Left forelimb (tissue), 1 donor: ENCODE measurements around the gene HNRNPA2B1.
"Not testable (repeated sequence)": the region's sequence is repeated elsewhere in the genome, so short reads cannot be mapped to it uniquely, and the experiment has no call there.

ENCODE experiments used
- DNase-seq: peaks from one replicate; pipeline ENCODE4 v3.0.0-alpha.2; 2018; ENCODE audit warnings: low spot score

HNRNPA2B1 gene

DNA sequence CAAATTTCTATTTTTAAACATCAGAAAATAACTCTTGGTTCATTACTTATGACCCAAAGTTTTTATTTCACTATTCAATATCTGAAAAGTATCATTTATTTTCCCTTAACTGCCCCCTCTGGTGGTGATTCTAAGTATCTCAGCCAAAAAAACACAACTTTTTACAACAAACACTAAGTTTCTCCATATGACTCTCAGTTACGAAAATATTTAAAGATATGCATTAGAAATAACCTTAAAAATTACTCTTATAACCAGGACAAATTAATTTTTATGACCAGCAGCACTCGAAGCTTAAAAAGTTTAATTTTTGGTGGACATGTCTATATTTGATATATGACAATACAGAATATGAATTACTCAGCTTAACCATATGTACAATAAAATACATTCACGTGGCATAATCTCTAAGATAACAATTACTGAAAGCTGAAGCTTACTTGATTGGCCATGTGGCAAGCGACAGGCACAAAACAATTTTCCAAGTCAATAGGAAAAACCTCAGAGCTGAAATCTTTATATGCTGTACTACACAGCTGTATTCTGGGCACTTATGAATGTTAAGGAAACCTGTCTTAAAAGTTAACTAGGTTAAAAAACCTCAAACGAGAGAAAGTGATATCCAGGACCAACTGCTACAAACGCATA is 2.3 kb downstream of the HNRNPA2B1 start:
- no peak for DNase-seq

DNA sequence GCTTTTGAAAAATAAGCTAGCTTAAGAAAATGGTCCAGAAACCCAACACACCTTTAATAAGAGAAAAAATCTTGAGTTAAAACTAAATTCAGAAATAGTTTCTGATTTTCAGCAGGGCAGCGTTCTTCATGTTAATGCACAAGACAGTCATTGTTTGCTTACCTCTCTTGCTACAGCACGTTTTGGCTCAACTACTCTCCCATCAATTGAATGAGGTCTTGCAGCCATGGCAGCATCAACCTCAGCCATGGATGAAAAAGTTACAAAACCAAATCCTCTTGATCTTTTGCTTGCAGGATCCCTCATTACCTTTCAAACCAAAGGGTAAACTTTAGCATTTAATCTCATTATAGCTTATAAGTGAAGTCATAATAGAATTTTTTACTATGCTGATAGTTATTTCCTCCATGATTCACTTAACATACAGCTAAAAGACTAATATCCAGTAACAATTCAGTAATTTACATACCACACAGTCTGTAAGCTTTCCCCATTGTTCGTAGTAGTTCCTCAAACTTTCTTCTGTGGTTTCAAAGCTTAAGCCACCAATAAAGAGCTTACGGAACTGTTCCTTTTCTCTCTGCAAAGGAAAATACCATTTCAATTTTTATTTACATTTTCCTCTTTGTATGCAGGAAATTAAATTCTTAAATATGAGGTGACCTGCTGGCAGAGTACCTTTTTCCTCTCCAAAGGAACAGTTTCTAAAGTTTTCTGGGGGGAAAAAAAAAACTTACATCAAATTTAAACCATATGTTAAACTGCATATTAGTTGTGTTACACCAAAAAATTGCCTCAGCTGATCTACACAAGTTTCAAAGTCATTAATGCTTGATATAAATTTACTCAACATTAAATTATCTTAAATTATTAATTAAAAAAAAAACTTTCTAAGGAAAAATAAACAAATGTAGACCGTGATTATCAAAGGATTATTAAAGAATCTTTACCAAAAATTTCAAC is 3.1 kb downstream of the HNRNPA2B1 start:
- no peak for DNase-seq

DNA sequence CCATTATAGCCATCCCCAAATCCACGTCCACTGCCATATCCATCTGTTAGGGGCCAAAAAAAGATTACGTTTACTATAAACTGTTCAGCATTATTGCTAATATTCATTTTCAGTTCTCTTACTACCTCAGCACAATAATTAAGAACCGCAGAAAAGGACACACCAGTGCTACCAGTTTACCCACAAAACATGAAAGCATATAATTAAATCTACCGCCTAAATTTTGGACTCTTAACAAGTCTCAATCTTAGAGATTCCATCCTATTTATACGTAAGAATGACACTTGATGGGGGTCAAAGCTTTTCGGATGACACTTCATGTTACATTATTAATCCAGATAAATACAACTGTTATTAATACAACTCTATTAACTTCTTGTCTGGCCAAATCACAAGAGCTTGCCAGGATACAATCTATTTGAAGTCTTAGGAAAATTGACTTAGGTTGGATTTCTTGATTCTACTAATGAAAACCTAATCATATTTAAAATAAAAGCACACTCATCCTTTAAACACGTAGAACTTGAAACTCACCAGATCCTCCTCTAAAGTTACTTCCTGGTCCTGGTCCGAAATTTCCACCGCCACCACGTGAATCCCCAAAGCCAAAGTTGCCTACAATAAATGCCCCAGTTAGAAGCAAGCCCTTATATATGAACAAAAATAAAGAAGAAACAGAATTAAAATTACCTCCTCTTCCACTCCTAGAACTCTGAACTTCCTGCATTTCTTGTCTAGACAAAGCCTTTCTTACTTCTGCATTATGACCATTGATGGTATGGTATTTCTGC is 4.5 kb downstream of the HNRNPA2B1 start:
- no peak for DNase-seq

DNA sequence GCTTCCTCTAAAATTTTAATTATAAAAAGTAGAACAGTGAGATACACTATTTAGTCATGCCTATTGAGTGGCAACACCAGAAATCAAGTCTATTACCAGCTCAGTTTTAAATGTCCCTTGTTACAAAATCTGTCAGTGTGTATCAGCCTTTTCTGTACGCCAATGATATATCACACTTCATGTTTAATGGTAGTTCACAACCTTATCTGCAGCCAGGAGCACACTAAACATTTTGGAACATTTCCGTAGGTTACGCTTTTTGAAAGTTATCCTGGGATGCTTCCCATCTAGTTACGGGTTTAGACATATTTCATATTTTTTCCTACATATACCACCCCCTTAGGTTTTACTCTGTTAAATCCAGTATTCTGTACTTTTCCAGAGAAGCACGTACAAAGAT is 5.4 kb downstream of the HNRNPA2B1 start:
- DNase-seq: no peak

DNA sequence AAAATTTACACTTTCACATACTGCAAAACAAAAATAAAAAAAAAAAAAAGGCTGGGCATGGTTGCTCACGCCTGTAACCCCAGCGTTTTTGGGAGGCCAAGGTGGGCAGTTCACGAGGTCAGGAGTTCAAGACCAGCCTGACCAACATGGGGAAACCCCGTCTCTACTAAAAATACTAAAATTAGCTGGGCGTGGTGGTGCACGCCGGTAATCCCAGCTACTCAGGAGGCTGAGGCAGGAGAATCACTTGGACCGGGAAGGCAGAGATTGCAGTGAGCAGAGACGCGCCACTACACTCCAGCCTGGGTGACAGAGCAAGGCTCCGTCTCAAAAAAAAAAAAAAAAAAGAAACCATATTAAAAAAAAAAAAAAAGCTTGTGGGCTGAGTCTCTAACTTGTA is 5.8 kb downstream of the HNRNPA2B1 start:
- DNase-seq: not testable (repeated sequence)

DNA sequence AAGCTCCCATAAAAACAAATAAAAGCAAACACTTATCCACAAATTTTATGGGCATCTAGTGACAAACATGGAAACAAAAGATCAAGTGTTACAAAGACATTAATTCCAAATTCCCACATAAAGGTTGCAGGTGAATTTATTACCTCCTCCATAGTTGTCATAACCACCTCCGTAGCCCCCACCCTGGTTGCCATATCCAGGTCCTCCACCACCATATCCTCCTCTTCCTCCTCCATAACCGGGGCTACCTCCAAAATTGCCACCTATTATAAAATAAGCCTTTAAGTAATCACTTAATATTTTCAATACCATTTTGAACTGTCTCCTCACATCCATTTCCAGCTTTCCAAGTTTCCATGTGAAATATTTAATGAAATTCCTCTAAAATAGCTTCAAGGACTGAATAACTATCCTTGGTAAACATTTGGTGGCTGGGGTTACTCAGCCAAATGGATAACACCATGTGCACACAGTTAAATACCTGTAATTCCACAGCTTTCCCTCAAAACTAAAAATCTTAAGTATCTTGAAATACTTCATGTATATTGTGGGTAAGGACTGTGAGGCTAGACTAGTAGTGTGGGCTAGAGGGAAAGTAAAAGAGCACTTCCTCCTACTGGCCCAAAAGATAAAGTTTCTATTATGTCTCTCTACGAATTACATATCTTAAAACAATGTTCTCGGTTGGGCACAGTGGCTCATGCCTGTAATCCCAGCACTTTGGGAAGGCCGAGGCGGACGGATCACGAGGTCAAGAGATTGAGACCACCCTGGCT is 6.9 kb downstream of the HNRNPA2B1 start:
- DNase-seq: no peak

DNA sequence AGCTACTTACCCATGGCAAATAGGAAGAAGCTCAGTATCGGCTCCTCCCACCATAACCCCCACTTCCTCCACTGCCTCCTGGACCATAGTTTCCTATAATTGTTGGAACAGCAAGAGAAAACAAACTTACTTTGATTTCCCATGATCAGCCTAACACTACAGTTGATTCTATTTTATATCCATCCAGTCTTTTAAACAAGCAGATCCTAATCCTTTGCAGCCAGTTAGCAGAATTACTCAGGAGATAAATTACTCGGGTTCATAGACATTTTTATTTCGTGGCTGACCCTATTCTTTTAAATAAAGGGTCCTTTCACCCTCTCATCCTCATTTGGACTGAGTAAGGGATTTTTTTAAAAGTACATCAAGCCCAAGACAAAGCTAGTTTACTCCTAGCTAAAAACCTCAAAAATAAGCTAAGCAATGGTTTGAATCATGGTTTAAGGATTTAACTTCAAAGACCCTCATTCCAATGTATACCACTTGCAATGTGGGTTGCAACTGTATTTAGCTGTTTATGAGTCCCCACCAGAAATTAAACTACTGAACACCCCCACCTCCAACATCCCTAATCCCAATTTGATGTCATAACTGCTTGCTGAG is 8.0 kb downstream of the HNRNPA2B1 start:
- no peak for DNase-seq

DNA sequence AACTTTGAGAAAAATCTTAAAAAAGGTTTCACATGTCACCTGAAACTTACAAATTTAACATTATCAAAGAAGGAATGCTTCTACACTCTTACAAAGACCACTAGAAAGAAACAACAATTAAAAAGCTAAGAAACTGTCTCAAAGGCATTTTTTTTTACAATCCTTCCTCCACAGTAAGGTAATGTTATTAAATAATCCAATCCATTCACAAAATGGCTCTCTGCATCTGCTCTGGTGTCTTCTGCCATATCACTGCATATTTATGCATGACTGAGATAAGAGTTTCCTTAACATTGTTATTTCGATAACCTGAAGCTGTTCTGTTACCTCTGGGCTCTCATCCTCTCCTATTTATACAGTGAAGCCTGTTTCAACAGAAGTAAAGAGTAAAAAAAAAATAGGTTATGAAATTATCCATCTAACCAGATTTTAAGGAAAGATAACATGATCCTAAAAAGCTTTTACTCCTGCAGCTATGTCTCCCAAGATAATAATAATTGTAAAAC is 8.5 kb downstream of the HNRNPA2B1 start:
- no peak for DNase-seq

DNA sequence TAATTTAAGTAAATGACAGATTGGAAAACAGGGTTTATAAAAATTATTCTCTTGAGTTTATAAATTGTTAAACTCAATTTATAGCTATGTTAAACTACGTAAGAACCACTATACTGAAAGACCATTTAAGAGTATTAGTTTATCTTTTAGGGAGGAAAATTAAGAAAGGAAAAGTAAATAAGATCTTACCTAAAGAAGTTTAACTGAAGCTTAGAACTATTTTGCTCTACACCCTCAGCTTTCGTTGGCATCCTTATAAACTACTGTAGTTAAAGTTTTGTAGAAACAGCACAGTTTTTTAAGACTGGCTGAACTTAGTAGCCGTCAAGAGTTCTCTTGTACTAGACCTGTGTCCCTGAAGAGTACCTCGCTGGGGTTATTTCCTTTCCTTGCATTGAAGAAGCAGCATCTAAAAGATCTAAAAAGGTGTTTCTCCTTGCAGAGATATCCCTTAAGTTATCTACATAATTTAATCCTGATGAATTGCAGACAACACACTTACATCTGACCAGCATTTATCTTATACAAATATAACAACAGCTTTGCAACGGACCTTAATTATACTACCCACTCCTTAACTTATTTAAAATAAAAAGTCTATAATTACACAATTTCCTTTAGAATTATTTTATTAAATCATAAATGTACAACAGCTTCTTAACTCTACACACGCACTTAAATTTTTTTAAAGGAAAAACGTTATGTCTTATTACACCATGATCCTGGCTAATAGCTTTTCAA is 9.1 kb downstream of the HNRNPA2B1 start:
- no peak for DNase-seq

DNA sequence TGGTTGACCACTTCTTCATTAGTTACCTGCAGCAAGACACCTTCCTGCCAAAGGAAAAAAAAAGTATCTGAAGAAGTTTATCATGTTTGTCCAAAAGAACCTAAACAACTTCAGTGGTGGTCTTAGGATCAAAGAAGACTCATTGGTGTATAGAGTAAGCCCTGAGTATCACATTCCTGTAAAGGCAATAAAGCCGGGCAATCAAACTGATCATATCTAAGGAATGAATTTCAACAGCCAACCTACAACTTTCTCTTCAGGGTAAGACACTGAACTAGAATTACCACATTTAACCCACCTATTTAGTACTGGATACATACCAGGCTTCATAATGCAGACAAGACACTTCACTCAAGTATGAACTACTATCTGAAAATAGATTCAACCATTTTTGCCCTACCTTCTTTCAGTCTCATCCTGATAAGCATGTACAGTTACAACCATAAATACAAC is 10.1 kb downstream of the HNRNPA2B1 start:
- DNase-seq: no peak

DNA sequence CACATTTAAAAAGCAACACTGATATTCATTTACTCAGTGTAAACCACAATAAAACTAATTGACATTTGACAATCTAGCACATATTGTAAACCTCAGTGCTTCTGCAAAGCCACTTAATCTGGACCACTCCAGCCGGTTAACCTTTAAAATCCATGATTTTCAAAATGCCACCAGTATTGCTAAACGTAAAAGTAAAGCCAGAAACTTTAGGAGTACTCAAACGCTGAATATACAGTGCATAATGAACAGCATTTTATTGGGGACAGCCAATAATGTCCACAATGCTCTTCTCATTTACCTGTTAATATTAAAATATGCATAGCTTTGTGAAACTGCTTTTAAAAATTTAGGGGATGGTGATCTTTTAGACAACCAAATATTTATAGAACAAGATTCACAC is 10.8 kb downstream of the HNRNPA2B1 start:
- DNase-seq: no peak

DNA sequence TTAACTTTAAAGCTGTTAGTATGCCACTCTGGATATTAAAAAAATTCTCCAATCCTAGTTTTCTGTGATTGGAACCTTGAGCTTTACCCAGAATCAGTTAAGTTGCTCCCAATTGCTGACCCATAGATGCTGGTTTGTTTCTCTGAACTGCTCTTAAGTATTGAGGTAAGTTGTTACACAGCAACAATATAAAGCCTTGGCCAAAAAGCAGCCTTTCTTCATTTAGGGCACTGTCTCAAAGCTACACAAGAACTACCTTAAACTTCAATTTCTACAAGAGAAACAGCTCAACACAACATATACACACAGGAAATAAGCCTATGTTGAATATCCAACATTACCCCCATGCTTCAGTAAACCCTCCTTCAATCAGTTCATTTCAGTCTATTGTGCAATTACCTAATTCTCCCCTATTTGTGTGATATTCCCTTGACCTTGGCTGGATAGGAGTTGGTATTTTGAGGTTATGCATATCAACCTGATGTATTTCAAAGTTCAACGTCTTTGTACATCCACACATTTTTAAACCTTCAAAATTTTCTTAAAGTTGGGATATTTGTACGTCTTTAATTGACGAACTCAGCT is 11.5 kb downstream of the HNRNPA2B1 start:
- DNase-seq: no peak

DNA sequence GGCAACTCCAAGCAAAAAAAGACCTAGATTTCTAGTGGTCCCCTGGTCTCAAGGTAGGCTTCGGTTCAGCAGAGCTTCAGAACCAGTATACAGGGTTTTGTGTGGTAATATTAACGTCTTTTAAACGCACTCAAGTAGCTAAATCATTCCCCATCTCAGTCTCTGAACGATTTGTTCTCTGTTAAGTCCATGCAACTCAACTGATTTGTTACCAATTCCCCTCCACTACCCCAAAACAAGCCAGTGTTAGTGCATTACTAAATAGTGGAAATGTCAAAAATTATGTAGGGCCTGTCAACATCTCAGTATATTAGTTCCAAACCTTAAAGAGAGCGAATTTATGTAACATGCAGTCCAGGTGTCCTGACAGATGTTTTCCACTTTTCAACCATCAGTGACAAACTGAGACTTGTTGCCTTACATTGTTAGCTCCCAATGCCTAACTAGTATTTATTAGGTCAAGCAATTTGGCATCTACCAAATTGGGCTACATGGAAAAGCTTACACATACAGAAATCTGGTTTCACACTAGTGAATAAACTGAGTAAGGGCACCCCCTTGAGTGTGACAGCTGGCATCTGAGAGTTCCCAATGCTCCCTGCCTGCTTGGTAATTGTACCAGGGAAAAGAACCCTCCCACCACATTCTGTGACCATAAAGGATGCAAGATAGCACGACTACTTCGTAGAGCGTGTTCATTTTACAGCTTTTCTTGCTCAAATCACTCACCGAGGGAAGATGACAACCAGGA is 12.2 kb downstream of the HNRNPA2B1 start:
- DNase-seq: no peak

DNA sequence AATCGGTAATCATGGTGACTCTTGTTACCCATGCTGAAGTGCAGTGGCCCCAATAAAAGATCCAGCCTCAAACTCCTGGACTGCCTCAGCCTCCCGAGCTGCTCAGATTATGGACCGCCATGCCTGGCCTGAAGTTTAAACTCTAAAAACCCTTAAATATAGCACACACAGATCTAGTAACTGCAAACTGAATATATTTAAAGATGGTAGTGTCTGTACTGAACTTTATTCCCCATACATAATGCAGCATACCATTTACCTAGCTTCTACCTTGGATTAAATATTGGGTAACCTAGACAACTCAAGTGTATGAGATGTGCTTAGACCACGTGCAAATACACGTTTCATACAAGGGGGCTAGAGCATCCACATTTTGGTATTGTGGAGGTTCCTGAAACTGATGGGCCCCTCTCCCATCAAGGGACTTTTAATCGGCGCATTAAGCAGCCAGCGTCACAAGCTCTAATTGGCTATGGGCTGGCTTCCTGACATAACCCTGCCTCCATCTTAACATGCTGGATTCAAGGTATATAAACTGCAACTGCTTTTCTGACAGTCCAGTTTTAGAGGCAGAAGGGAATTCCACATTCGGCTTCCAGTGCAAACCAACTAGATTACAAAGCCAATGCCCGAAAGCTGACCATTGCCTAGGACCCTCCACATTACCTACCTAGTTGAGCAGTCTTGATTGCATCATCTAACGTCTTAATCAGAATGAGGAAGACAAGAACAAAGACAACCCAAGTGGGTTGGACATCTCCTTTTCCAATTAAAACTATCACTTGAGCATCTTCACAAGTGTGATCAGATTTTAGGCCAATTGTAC is 13.0 kb downstream of the HNRNPA2B1 start:
- no peak for DNase-seq

DNA sequence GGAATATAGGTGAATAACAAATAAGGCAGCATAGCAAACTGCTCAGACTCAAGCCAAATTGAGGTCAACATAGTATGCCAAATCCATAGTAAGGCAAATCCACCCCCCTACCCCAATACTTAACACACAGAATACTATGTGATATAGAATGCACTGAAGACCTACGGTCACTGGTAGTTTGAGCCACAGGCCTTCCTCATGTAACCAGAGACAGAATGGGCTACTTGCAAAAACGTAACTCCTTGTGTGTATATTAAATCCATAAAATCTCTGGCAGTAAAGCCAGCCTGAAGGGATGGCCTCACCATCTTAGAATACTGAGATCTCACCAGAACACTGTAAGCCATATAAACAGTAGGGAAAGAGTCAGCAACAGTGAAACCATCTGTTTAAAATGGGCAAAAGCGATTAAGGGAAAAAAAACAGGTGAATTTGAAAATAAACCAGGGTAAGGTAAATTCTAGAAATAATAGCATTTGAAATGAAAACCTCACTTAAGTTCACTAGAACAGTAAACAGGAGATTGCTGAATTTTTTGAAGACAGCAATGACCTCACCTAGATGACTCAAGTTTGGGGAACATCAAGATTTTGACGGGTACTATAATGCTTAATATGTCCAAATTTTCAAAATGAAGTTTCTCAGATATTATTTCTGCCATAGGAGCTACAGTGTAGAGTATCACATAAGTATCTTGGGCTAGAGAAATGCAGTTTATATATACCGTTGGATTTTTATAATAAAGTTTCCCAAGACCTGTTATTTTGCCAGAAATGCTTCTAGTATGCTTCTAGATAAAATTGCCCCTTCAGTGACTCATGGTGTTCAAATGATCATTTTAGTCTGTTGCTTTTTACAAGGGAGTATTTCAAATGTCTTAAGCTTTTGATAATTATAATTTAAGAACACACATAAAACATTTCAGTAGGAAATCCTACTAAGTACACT is 13.9 kb downstream of the HNRNPA2B1 start:
- no peak for DNase-seq

DNA sequence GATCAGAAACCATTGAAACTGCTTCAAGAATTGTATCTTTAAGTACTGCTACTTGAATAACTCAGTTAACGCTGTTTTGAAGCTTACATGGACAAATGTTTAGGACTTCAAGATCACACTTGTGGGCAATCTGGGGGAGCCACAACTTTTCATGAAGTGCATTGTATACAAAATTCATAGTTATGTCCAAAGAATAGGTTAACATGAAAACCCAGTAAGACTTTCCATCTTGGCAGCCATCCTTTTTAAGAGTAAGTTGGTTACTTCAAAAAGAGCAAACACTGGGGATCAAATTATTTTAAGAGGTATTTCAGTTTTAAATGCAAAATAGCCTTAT is 14.7 kb downstream of the HNRNPA2B1 start:
- no peak for DNase-seq

DNA sequence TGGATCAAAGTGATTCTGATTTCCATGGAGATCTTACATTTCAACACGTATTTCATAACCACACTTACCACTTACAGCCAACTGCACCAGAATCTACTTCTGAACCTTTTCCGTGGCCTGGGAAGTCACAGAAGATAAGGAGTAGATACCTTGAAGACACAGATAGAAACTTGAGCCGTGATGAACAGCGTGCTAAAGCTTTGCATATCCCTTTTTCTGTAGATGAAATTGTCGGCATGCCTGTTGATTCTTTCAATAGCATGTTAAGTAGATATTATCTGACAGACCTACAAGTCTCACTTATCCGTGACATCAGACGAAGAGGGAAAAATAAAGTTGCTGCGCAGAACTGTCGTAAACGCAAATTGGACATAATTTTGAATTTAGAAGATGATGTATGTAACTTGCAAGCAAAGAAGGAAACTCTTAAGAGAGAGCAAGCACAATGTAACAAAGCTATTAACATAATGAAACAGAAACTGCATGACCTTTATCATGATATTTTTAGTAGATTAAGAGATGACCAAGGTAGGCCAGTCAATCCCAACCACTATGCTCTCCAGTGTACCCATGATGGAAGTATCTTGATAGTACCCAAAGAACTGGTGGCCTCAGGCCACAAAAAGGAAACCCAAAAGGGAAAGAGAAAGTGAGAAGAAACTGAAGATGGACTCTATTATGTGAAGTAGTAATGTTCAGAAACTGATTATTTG is 15.3 kb downstream of the HNRNPA2B1 start:
- no peak for DNase-seq
